Measurements from ENCODE around the gene PGD.
"Not testable (repeated sequence)": the region's sequence is repeated elsewhere in the genome, so short reads cannot be mapped to it uniquely, and the experiment has no call there.

PGD gene

DNA sequence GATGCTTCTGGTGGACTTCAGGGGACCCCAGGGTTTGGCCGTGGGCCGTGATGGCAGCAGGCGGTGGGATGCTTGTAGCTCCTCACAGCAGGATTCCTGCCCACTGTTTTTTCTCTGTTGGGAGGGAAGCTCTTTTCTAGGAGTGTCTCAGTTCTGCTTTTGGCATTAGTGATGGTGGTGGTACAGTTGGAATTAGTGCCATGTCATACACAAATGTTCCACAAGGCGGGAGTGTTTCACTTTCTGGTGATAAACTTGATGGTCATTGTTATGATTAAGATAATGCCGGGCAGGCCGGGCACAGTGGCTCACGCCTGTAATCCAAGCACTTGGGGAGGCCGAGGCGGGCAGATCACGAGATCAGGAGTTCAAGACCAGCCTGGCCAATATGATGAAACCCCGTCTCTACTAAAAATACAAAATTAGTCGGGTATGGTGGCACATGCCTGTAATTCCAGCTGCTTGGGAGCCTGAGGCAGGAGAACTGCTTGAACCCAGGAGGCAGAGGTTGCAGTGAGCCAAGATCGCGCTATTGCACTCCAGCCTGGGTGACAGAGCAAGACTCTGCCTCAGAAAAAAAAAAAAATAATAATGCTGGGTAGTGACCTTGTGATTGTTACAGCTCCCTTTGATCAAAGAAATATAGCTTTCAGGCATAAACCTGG lies 21.4 kb upstream of the PGD start:
- TF ChIP-seq, protein P1, sequence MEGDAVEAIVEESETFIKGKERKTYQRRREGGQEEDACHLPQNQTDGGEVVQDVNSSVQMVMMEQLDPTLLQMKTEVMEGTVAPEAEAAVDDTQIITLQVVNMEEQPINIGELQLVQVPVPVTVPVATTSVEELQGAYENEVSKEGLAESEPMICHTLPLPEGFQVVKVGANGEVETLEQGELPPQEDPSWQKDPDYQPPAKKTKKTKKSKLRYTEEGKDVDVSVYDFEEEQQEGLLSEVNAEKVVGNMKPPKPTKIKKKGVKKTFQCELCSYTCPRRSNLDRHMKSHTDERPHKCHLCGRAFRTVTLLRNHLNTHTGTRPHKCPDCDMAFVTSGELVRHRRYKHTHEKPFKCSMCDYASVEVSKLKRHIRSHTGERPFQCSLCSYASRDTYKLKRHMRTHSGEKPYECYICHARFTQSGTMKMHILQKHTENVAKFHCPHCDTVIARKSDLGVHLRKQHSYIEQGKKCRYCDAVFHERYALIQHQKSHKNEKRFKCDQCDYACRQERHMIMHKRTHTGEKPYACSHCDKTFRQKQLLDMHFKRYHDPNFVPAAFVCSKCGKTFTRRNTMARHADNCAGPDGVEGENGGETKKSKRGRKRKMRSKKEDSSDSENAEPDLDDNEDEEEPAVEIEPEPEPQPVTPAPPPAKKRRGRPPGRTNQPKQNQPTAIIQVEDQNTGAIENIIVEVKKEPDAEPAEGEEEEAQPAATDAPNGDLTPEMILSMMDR (IDR thresholded peaks at IDR 0.05; ENCODE audit: low read depth, low read length) = peak; percentile 72
- not testable (repeated sequence) for H3K4me3 ChIP-seq (ENCODE audit: low read depth, low read length)

DNA sequence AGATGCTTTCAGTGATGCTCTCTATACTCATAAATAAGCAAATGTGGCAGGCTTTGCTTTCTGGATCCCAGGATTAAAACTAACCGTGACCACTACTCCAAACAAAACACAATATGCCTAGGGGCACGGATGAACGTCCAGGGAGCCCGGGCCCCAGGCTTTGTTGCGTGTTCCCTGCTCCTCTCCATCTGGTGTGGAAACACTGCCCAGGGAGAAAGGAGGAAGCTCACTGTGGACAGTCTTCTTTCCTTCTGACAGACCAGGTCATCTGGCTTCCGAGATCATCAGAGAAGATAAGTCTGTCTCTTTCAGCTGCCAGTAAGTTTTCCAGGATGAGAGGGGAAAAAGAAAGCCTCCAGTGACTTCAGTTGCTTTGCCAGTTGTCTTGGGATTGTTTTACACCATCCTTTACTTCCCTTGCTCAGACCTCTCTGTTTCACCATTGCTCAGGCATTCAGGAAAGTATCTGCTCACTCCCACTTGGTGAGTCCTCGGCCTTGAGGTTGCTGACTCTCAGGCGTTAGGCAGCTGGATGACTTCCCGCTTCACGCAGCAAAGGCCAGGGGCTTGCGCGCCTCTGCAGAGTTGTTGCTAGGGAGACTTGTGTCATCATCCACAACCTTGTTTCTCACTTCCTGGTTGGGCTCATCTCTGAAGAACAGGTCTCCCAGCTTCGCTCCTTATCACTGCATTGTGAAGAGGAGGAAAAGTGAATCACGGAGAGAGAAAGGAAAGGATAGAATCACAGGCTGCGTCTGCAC lies 20.6 kb upstream of the PGD start:
- TF ChIP-seq, protein P1 (IDR thresholded peaks at IDR 0.05; ENCODE audit: low read depth, low read length) = no peak
- no peak overlapping the region for H3K4me3 ChIP-seq (ENCODE audit: low read depth, low read length)

DNA sequence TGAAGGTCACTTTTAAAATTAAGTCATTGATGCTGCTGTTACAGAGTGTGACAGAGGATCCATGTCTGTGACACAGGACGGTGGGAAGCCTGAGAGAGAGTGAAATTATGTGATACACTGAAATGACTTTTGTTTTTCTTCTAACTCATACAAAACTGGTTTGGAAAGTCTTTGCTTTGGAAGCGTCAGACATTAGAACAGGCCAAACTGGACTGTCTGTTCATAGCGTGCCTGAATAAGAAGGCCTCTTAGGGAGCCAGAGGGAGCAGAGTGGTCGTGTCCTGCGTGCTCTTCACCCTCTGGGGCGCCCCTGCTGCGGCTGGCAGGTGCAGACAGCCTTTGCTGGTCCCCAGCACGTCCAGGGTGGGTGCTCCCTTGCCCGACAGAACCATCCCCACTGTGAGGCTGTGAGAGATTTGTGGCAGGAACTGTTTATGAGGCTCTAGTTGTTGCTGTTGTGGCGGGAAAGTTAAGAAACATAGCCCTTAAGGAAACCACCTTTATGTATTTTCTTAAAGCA lies 19.7 kb upstream of the PGD start:
- TF ChIP-seq, protein P1 (IDR thresholded peaks at IDR 0.05; ENCODE audit: low read depth, low read length) = no peak

DNA sequence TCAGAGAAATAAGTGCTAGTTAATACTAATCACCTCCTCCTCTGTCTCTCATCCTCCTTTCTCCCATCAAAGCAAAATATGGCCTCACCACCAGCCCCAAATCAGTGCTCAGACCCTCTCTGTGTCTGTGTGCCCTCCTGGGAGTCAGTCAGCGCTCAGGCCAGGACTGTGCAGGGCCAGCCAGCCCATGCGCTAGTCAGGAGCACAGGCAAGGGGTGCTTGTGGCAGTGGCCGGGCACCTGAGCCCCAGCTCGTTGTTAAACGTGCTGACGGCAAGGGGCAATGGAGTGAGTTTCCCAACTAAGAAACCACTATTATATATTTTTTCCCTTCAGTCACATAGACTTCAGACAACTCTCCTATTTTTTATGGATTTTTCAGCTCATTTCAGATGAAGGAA lies 19.2 kb upstream of the PGD start:
- no peak overlapping the region for H3K4me3 ChIP-seq (ENCODE audit: low read depth, low read length)
- TF ChIP-seq, protein P1 (IDR thresholded peaks at IDR 0.05; ENCODE audit: low read depth, low read length) = no peak

More for the DNA sequence above, 19.7 kb upstream of the PGD start:
- H3K4me3 ChIP-seq (ENCODE audit: low read depth, low read length) = no peak overlapping the region

DNA sequence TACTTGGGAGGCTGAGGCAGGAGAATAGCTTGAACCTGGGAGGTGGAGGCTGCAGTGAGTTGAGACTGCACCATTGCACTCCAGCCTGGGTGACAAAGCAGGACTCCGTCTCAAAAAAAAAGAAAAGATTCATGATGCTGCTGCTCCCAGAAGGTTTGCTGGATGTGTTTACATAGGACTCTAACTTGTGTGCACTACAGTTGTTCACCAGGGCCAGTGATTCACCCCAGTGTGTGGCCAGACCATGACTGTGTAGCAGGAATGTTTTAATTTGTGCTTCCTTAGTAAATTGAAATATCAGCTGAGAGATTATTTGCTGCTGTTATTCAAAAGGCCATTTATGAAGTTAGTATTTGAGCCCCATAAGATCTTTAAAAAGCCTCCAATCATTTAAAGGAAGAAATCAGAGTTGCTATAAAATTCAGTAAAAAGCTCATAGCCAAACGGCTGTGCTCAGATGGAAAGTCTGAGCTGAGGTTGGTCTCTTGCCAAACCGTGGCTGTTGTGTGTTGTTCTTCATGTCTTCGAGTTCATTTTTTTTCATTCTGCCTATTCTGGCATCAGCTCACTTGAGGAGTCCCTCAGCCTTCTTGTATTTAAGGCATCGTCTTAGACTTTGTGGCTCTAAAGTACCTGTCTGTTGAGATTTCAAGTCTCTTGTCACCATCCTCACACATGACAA lies 18.1 kb upstream of the PGD start:
- TF ChIP-seq, protein P1 (IDR thresholded peaks at IDR 0.05; ENCODE audit: low read depth, low read length) = no peak
- H3K4me3 ChIP-seq (ENCODE audit: low read depth, low read length) = no peak overlapping the region; the same call in 1 of the 2 replicates

GRCh38 chr1:10383630-10384029 lies 15.2 kb upstream of the PGD start:
- H3K4me3 ChIP-seq (ENCODE audit: low read depth, low read length) = no peak overlapping the region
- TF ChIP-seq, protein P1 (IDR thresholded peaks at IDR 0.05; ENCODE audit: low read depth, low read length) = no peak

Measured in WI38 (cell line).